ENCODE measurements around the gene ITLN1.

Gene ITLN1

DNA sequence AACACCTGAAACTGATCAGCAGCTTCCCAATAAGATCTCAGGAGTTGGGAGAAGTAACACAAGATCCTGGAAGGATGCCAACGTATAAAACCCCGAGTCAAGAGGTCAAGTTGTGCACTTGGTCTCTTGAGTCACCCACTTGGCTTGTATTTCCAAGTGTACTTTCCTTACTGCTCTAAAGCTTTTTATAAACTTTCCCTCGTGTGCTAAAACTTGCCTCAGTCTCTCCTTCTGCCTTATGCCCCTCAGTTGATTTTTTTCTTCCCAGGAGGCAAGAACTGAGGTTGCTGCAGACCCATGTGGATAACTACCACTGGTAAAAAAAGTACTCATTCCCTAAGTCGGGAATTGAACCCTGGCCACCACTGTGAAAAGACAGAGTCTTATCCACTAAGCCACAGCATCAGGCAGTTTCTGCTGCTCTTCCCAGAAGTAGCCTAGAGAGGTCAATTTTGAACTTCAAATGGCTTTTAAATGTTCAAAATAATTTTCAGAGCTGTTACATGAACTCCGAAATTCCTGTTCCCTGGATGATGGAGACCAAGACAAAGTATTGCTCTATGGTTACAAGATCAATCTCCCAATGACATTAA, 40.8 kb upstream of the ITLN1 start:
- Histone ChIP-seq H3K27ac (ENCODE audit: extremely low read depth, low read depth, low read length) (no peak overlapping the region), H3K9me3 (ENCODE audit: control insufficient read depth, insufficient read depth, low read depth, low read length) (no peaks in the 10 kb centered on the region), H3K4me1 (ENCODE audit: control insufficient read depth, insufficient read depth, low read length) (no peaks in the 10 kb centered on the region), H3K36me3 (ENCODE audit: control insufficient read depth in 2 of 2, insufficient read depth in 1 of 2, low read length in 2 of 2) (no peaks in the 10 kb centered on the region), H3K4me3 (ENCODE audit: low read depth, low read length) (no peak overlapping the region)
- CTCF ChIA-PET = interaction anchor here (1.0 kb wide), 1 partner anchor 11 kb away, joined by 3 read pairs; no protein-coding TSS in a partner anchor
- TF ChIP-seq FEZF1 (tag by site-specific recombination; IDR thresholded peaks at IDR 0.05) (0 out of 2 replicates have a peak, but pooled peaks have one; percentile 6), ZNF600 (tag by site-specific recombination; IDR thresholded peaks at IDR 0.05) (no peak), RBAK (tag by site-specific recombination; IDR thresholded peaks at IDR 0.05) (no peak), PRDM4 (tag by site-specific recombination; IDR thresholded peaks at IDR 0.05) (no peak), ZBTB6 (tag by site-specific recombination; IDR thresholded peaks at IDR 0.05) (peak; percentile 24; the same call in 1 of the 2 replicates)
- POLR2A ChIA-PET = no interaction called here

DNA sequence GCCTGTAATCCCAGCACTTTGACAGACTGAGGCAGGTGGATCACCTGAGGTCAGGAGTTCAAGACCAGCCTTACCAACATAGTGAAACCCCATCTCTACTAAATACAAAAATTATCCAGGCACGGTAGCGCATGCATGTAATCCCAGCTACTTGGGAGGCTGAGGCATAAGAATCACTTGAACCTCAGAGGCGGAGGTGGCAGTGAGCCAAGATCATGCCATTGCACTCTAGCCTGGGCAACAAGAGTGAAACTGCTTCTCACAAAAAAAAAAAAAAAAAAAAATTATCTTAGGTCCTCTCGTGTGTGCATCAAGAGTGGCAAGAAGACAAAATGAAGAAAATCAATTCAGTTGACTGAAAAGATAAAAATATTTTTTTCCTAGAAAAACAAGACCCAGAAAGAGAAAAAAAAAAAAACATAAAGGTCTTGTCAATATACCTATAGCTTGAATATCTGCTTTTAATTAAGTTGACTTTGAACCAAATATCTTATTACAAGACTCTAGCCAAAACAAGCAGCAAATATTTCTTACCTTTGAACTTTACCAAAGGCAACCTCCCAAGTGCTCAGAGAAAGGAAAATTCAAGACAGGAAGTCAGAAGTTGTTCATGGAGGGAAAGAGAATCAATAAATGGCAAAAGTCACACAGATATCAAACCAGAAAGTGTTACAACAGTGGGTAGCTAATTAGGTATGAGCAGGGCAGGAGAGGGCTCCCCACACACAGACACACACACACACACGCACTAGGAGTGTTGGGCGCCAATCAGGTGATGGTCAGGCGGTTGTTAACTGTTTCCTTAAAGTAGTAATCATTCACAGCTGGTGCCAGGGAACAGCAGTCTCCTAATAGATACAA, 40.0 kb upstream of the ITLN1 start:
- H3K4me1 ChIP-seq (ENCODE audit: control insufficient read depth, insufficient read depth, low read length) = no peaks in the 10 kb centered on the region
- no peaks in the 10 kb centered on the region for H3K9me3 ChIP-seq (ENCODE audit: control insufficient read depth, insufficient read depth, low read depth, low read length)
- TF ChIP-seq ZNF10 (tag by site-specific recombination; IDR thresholded peaks at IDR 0.05) (0 out of 2 replicates have a peak, but pooled peaks have one; percentile 37), ZNF416 (tag by site-specific recombination; IDR thresholded peaks at IDR 0.05) (no peak), TCF7L2 (IDR thresholded peaks at IDR 0.05; ENCODE audit: borderline replicate concordance, low read depth, low read length) (no peak)
- TF ChIP-seq, protein P1, sequence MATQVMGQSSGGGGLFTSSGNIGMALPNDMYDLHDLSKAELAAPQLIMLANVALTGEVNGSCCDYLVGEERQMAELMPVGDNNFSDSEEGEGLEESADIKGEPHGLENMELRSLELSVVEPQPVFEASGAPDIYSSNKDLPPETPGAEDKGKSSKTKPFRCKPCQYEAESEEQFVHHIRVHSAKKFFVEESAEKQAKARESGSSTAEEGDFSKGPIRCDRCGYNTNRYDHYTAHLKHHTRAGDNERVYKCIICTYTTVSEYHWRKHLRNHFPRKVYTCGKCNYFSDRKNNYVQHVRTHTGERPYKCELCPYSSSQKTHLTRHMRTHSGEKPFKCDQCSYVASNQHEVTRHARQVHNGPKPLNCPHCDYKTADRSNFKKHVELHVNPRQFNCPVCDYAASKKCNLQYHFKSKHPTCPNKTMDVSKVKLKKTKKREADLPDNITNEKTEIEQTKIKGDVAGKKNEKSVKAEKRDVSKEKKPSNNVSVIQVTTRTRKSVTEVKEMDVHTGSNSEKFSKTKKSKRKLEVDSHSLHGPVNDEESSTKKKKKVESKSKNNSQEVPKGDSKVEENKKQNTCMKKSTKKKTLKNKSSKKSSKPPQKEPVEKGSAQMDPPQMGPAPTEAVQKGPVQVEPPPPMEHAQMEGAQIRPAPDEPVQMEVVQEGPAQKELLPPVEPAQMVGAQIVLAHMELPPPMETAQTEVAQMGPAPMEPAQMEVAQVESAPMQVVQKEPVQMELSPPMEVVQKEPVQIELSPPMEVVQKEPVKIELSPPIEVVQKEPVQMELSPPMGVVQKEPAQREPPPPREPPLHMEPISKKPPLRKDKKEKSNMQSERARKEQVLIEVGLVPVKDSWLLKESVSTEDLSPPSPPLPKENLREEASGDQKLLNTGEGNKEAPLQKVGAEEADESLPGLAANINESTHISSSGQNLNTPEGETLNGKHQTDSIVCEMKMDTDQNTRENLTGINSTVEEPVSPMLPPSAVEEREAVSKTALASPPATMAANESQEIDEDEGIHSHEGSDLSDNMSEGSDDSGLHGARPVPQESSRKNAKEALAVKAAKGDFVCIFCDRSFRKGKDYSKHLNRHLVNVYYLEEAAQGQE (tag by site-specific recombination; IDR thresholded peaks at IDR 0.05) = no peak
- ChIA-PET CTCF (interaction anchor here (0.7 to 1.0 kb wide), 2 partner anchors 12 to 164 kb away, joined by 3 read pairs; no protein-coding TSS in a partner anchor), POLR2A (interaction anchor here (0.7 kb wide), 1 partner anchor 35 kb away, joined by 7 read pairs; no protein-coding TSS in a partner anchor)
- no peaks in the 10 kb centered on the region for H3K36me3 ChIP-seq (ENCODE audit: control insufficient read depth in 2 of 2, insufficient read depth in 1 of 2, low read length in 2 of 2)
- no peak overlapping the region for H3K27ac ChIP-seq (ENCODE audit: extremely low read depth, low read depth, low read length)
- no peak overlapping the region for H3K4me3 ChIP-seq (ENCODE audit: low read depth, low read length)

DNA sequence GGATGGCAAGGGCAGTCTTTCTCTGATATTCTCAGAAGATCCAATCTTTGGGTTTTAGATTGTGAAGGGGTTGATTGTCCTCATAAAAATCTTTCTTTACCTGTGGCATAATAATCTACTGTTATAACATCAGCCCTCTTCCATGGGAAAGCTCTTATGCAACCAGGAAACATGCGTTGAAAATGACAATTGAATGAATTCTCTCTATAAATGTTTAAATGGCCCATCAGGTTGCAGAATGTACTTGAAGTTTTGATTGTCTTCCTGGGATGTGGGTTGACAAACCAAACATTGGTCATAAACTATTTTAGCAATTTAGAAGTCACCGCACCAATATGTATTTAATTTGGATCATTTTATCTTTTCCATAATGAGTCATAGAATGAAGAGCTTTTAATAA, 31.7 kb upstream of the ITLN1 start:
- POLR2A ChIA-PET = no interaction called here
- Histone ChIP-seq H3K9me3 (ENCODE audit: control insufficient read depth, insufficient read depth, low read depth, low read length) (no peaks in the 10 kb centered on the region), H3K4me1 (ENCODE audit: control insufficient read depth, insufficient read depth, low read length) (peaks cover 3% of the 10 kb centered on the region), H3K36me3 (ENCODE audit: control insufficient read depth in 2 of 2, insufficient read depth in 1 of 2, low read length in 2 of 2) (no peaks in the 10 kb centered on the region), H3K4me3 (ENCODE audit: low read depth, low read length) (no peak overlapping the region), H3K27ac (ENCODE audit: extremely low read depth, low read depth, low read length) (no peak overlapping the region)
- CTCF ChIA-PET = interaction anchor here (0.8 kb wide), 1 partner anchor 37 kb away, joined by 3 read pairs; no protein-coding TSS in a partner anchor
- TF ChIP-seq ZNF549 (tag by site-specific recombination; IDR thresholded peaks at IDR 0.05) (no peak), ZBTB21 (tag by site-specific recombination; IDR thresholded peaks at IDR 0.05) (no peak), KLF10 (tag by site-specific recombination; IDR thresholded peaks at IDR 0.05) (no peak), MZF1 (tag by site-specific recombination; IDR thresholded peaks at IDR 0.05; ENCODE audit: borderline replicate concordance) (no peak), ZNF341 (tag by site-specific recombination; IDR thresholded peaks at IDR 0.05; ENCODE audit: low read depth) (no peak), ZNF37A (tag by site-specific recombination; IDR thresholded peaks at IDR 0.05) (no peak), YY1 (tag by site-specific recombination; IDR thresholded peaks at IDR 0.05) (no peak), ZXDB (tag by site-specific recombination; IDR thresholded peaks at IDR 0.05) (no peak), ZNF132 (tag by site-specific recombination; IDR thresholded peaks at IDR 0.05; ENCODE audit: borderline replicate concordance) (no peak), GLIS1 (tag by site-specific recombination; IDR thresholded peaks at IDR 0.05) (no peak), ZFHX2 (tag by site-specific recombination; conservative IDR thresholded peaks at IDR 0.05) (no peak), ZNF211 (tag by site-specific recombination; IDR thresholded peaks at IDR 0.05; ENCODE audit: low read depth) (no peak), ZNF214 (tag by site-specific recombination; IDR thresholded peaks at IDR 0.05; ENCODE audit: borderline replicate concordance) (no peak), ZNF621 (tag by site-specific recombination; IDR thresholded peaks at IDR 0.05) (no peak), ZNF521 (tag by site-specific recombination; IDR thresholded peaks at IDR 0.05) (no peak)
